ENCODE data around the gene ABCA2.

Gene ABCA2

DNA sequence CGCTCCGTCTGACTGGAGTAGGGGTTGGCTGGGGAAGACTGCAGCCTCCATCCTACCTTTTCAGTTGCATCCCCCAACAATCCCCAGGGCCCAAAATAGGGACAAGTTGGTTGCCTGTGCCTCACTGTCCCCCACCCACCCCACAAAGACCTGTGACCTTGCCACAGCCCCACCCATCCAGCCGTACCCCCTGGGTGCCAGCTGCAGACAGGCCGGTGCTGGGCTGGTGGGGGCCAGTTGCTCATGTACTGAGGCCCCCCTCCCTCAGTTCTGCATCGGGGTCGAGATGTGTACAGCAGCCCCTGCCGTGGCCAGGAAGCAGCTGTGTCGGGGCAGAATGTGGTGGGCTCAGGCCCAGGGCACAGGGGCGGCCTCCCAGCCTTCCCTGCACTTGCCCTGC lies 44.9 kb downstream of the ABCA2 start:
- H3K27me3 ChIP-seq (replicated peaks; ENCODE audit: control insufficient read depth, insufficient read depth, low read length), result no peaks in the 10 kb centered on the region; the same call in 1 of the 2 replicates
- no peak overlapping the region for H3K4me3 ChIP-seq (replicated peaks; ENCODE audit: low read depth, low read length)
- DNase-seq (ENCODE audit: extremely low read depth, insufficient read length), result no peak
- no peaks in the 10 kb centered on the region for H3K36me3 ChIP-seq (ENCODE audit: control insufficient read depth, insufficient read depth, low read length)
- TF ChIP-seq, protein P1, sequence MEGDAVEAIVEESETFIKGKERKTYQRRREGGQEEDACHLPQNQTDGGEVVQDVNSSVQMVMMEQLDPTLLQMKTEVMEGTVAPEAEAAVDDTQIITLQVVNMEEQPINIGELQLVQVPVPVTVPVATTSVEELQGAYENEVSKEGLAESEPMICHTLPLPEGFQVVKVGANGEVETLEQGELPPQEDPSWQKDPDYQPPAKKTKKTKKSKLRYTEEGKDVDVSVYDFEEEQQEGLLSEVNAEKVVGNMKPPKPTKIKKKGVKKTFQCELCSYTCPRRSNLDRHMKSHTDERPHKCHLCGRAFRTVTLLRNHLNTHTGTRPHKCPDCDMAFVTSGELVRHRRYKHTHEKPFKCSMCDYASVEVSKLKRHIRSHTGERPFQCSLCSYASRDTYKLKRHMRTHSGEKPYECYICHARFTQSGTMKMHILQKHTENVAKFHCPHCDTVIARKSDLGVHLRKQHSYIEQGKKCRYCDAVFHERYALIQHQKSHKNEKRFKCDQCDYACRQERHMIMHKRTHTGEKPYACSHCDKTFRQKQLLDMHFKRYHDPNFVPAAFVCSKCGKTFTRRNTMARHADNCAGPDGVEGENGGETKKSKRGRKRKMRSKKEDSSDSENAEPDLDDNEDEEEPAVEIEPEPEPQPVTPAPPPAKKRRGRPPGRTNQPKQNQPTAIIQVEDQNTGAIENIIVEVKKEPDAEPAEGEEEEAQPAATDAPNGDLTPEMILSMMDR (IDR thresholded peaks at IDR 0.05; ENCODE audit: insufficient read depth, low read length, poor library complexity, severe bottlenecking), result no peak

DNA sequence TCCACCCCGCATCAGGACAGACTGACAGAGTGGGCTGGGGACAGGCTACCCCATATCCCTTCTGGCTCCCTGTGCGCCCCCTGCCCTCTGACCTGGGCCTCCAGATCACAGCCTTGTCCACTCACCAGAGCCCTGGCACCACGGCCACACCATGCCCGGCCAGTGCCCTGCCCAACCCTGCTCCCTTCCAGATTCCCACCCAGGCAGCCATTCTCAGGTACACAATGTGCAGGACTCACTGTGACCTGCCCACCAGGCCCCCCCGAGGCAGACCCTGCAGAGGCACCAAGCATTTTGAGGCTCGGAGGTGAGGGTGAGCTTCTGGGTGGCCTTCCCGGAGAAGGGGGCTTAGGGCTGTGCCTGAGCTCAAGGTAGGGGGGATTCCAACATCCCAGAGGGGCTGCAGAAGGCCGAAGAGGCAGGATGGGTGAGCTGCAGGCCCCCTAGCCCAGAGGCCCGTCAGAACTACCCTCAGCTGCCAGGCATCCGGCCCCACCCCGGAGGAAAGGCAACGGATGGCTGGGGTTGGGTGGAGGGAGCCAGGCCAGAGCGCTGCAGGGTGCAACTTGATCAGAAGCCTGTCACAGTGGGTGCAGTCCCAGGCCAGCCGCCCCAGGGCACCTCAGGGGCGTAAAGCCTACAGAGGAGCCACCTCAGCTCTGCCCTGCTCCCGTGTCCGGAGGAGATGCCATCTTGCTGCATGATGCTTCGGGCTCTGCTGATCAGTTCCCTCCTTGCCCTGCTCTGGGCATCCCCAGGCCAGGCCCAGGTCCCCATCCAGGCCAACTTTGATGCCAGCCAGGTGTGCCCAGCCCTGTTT lies 45.6 kb downstream of the ABCA2 start, which contains the start of gene LCNL1:
Gene LCNL1 (plus strand): TSS at position 762 of the 820 bp plus-strand sequence. CDS start 594 bp downstream, outside the sequence.
- no peaks in the 10 kb centered on the region; the same call in 1 of the 2 replicates for H3K27me3 ChIP-seq (replicated peaks; ENCODE audit: control insufficient read depth, insufficient read depth, low read length)
- TF ChIP-seq, protein P1 (IDR thresholded peaks at IDR 0.05; ENCODE audit: insufficient read depth, low read length, poor library complexity, severe bottlenecking), result no peak

DNA sequence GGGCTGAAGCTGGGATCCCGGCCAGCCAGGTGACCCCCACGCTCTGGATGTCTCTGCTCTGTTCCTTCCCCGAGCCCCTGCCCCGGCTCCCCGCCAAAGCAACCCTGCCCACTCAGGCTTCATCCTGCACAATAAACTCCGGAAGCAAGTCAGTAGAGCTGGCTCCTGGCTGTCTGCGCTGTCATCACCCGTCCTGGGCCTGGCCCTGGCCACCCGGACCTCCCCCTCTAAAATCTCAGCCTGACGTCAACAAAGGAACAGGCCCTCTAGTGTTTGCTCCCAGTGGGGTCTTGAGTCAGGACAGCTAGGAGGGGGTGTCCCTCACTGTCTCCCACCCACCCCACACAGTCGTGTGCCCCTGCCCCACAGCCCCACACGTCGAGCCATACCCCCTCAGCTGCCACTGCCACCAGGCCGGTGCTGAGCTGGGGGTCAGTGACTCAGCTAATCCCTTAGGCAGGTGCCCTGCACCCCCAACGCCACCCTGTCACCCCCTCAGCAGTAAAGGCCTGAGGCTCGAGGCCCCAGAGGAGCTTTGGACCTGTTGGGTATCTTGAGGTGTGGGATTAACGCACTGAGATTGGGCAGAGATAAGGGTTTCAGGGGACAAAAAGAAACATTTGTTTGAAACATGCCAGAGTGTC lies 46.3 kb downstream of the ABCA2 start:
- Histone ChIP-seq H3K27me3 (replicated peaks; ENCODE audit: control insufficient read depth, insufficient read depth, low read length) (no peaks in the 10 kb centered on the region; the same call in 1 of the 2 replicates), H3K36me3 (ENCODE audit: control insufficient read depth, insufficient read depth, low read length) (no peaks in the 10 kb centered on the region), H3K4me3 (replicated peaks; ENCODE audit: low read depth, low read length) (no peak overlapping the region)
- TF ChIP-seq, protein P1 (IDR thresholded peaks at IDR 0.05; ENCODE audit: insufficient read depth, low read length, poor library complexity, severe bottlenecking), result no peak
- DNase-seq (ENCODE audit: extremely low read depth, insufficient read length), result no peak

More for the DNA sequence above, 45.6 kb downstream of the ABCA2 start, which contains the start of gene LCNL1:
- no peak for DNase-seq (ENCODE audit: extremely low read depth, insufficient read length)
- H3K4me3 ChIP-seq (replicated peaks; ENCODE audit: low read depth, low read length), result no peak within 1 kb of the TSS
- no peaks in the 10 kb centered on the region for H3K36me3 ChIP-seq (ENCODE audit: control insufficient read depth, insufficient read depth, low read length)

DNA sequence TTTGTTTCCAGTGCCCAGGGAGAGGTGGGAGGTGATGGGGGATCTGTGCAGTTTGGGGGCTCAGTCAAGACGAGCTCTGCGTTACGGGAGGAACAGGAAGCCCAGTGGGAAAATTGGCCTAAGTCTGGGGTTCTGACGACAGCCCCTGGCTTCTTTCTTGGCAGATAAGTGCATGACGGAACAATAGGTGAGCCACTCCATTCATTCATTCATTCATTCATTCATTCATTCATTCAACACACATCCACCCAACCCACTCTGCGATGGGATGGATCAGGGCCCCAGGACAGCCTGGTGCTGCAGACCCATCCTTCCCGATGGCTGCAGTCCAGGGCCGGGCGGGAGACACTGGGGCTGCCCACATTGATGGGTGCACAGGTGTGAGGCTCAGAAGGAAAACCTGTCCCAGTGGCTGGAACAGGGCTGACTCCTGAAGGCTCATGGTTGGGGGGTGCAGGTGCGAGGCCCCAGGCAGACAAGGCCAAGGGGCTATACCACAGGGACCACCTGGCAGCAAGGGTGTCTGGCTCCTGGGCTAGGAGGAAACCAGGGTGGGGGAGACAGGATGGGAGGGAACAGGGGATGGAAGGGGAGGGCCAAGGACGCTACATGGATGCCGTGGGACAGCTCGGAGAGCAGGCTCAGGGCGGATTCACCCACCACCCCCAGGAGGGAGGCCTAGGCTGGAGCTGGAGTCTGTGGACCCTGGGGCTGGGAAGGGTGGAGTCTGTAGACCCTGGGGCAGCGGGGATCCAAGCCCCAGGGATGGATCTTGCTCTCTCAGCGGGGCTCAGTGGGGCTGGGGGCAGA lies 47.2 kb downstream of the ABCA2 start:
- TF ChIP-seq, protein P1 (IDR thresholded peaks at IDR 0.05; ENCODE audit: insufficient read depth, low read length, poor library complexity, severe bottlenecking), result no peak
- Histone ChIP-seq H3K36me3 (ENCODE audit: control insufficient read depth, insufficient read depth, low read length) (no peaks in the 10 kb centered on the region), H3K4me3 (replicated peaks; ENCODE audit: low read depth, low read length) (no peak overlapping the region), H3K27me3 (replicated peaks; ENCODE audit: control insufficient read depth, insufficient read depth, low read length) (no peaks in the 10 kb centered on the region; the same call in 1 of the 2 replicates)
- DNase-seq (ENCODE audit: extremely low read depth, insufficient read length), result no peak

GRCh38 chr9:136979769-136980587 lies 48.1 kb downstream of the ABCA2 start:
- TF ChIP-seq, protein P1 (IDR thresholded peaks at IDR 0.05; ENCODE audit: insufficient read depth, low read length, poor library complexity, severe bottlenecking), result no peak

More at GRCh38 chr9:136979769-136980587, 48.1 kb downstream of the ABCA2 start:
- H3K36me3 ChIP-seq (ENCODE audit: control insufficient read depth, insufficient read depth, low read length), result no peaks in the 10 kb centered on the region
- no peak for DNase-seq (ENCODE audit: extremely low read depth, insufficient read length)
- peaks cover 2% of the 10 kb centered on the region; the same call in 1 of the 2 replicates for H3K27me3 ChIP-seq (replicated peaks; ENCODE audit: control insufficient read depth, insufficient read depth, low read length)
- no peak overlapping the region for H3K4me3 ChIP-seq (replicated peaks; ENCODE audit: low read depth, low read length)

All from GM06990 (cell line).